ENCODE measurements around the gene KLLN. TPM values are rescaled to one million over a fixed set of nuclear protein-coding genes. Genes with fewer than 3 reads are reported as not detected.

KLLN gene
- total and polyA plus RNA-seq, 2 of the 13 experiments (the other 11 are each of a cell fraction or from before 2014, with no cell fraction given) = 0.08 to 0.44 TPM

- no peak for TF ChIP-seq CAMTA2 (CRISPR knock-in tag; IDR thresholded peaks at IDR 0.05; ENCODE audit: borderline replicate concordance)
- TF ChIP-seq SMAD9 (CRISPR knock-in tag; IDR thresholded peaks at IDR 0.05) = no peak
- peak; percentile 78 for TF ChIP-seq MED8 (CRISPR knock-in tag; IDR thresholded peaks at IDR 0.05; ENCODE audit: insufficient replicate concordance)
- no peak for TF ChIP-seq FOXM1 (CRISPR knock-in tag; IDR thresholded peaks at IDR 0.05)
- TF ChIP-seq MBD4 (IDR thresholded peaks at IDR 0.05; ENCODE audit: borderline replicate concordance, low read length) = no peak
- 0 out of 2 replicates have a peak, but pooled peaks have one; percentile 75 for TF ChIP-seq ZNF33B (CRISPR knock-in tag; IDR thresholded peaks at IDR 0.05)
- TF ChIP-seq SAP130 (CRISPR knock-in tag; IDR thresholded peaks at IDR 0.05; ENCODE audit: low read depth) = peak; percentile 89
- TF ChIP-seq CENPT (CRISPR knock-in tag; IDR thresholded peaks at IDR 0.05; ENCODE audit: low read depth) = peak; percentile 81
- no peak for TF ChIP-seq MZF1 (CRISPR knock-in tag; IDR thresholded peaks at IDR 0.05; ENCODE audit: borderline replicate concordance)
- TF ChIP-seq ZBED4 (CRISPR knock-in tag; IDR thresholded peaks at IDR 0.05; ENCODE audit: borderline replicate concordance) = peak; percentile 49; the same call in 1 of the 2 replicates
- TF ChIP-seq ISL2 (CRISPR knock-in tag; IDR thresholded peaks at IDR 0.05) = 0 out of 2 replicates have a peak, but pooled peaks have one; percentile 72
- no peak for TF ChIP-seq ZNF18 (CRISPR knock-in tag; IDR thresholded peaks at IDR 0.05; ENCODE audit: insufficient replicate concordance)
- TF ChIP-seq ZSCAN20 (CRISPR knock-in tag; IDR thresholded peaks at IDR 0.05; ENCODE audit: borderline replicate concordance) = peak; percentile 63; the same call in 1 of the 2 replicates
- no peak for TF ChIP-seq ISX (CRISPR knock-in tag; conservative IDR thresholded peaks at IDR 0.05)
- no peak; the same call in 1 of the 2 replicates for TF ChIP-seq ZFP82 (CRISPR knock-in tag; IDR thresholded peaks at IDR 0.05; ENCODE audit: borderline replicate concordance)
- no peak for TF ChIP-seq TP53 (CRISPR knock-in tag; conservative IDR thresholded peaks at IDR 0.05)
- TF ChIP-seq ZNF615 (CRISPR knock-in tag; IDR thresholded peaks at IDR 0.05; ENCODE audit: borderline replicate concordance) = no peak
- 0 out of 2 replicates have a peak, but pooled peaks have one; percentile 55 for TF ChIP-seq ZNF24 (IDR thresholded peaks at IDR 0.05)
- TF ChIP-seq ZNF629 (CRISPR knock-in tag; conservative IDR thresholded peaks at IDR 0.05) = no peak
- no peak for TF ChIP-seq EHMT2 (IDR thresholded peaks at IDR 0.05; ENCODE audit: borderline replicate concordance, low read depth, low read length)
- TF ChIP-seq GATA4 (IDR thresholded peaks at IDR 0.05; ENCODE audit: borderline replicate concordance, low read depth) = peak; percentile 44; the same call in 1 of the 2 replicates
- peak in 1 of 2 experiments; percentile 97; a peak in 2 of 4 replicates for TF ChIP-seq KLF16 (CRISPR knock-in tag; IDR thresholded peaks at IDR 0.05)
- TF ChIP-seq U2AF2 (IDR thresholded peaks at IDR 0.05; ENCODE audit: low read depth, low read length) = no peak
These were observed at the start of gene KLLN, which contains the start of gene PTEN (continued) for GRCh38 chr10:87863053-87863943.

Data from HepG2 (cell line).